ENCODE data around the gene LETM1. TPM values are rescaled to one million over a fixed set of nuclear protein-coding genes. Genes with fewer than 3 reads are reported as not detected.

Gene LETM1
- total and polyA plus RNA-seq, 2 of the 8 experiments (the other 6 are each of a cell fraction or from before 2014, with no cell fraction given): 19.8 to 50.1 TPM

GRCh38 chr4:1793496-1793840, 62.5 kb downstream of the LETM1 start:
- WGBS, 2 experiments (ENCODE audit: extremely low coverage in 1 of 2, insufficient coverage in 1 of 2, insufficient read length in 1 of 2, insufficient replicate concordance in 2 of 2, low coverage in 1 of 2, low lambda C conversion rate in 2 of 2, missing lambda C conversion rate in 1 of 2): no CpG with 5 or more reads among the region's 44 CpGs
- Histone ChIP-seq H3K27ac (ENCODE audit: low read depth, low read length) (no peak overlapping the region), H2BK12ac (ENCODE audit: low read depth, low read length) (no peak overlapping the region), H2BK5ac (ENCODE audit: low read depth, low read length) (no peak overlapping the region), H3K9ac (replicated peaks in 1 of 4; ENCODE audit: extremely low read depth in 1 of 4, low read depth in 3 of 4, low read length in 3 of 4) (peak overlapping the region in 1 of 4 experiments; percentile 86; a peak in 2 of 7 replicates), H3K4me2 (ENCODE audit: insufficient read depth in 1 of 2, low read depth in 2 of 2, low read length in 2 of 2) (peak overlapping the region; percentile 66 to 91; a peak in 3 of 4 replicates), H3K23me2 (ENCODE audit: low read depth, low read length) (peaks cover 17% of the 10 kb centered on the region; the same call in 1 of the 2 replicates), H3K56ac (replicated peaks; ENCODE audit: insufficient read length, low read depth, low read length) (no peak overlapping the region), H3K4ac (replicated peaks; ENCODE audit: insufficient read length, low read depth, low read length) (no peak overlapping the region), H4K8ac (ENCODE audit: extremely low read depth, insufficient read depth, low read length) (0 out of 2 replicates have a peak overlapping the region, but pooled peaks have one; percentile 38), H2BK15ac (ENCODE audit: low read length) (no peak overlapping the region), H3K18ac (ENCODE audit: extremely low read depth, low read length) (no peak overlapping the region), H3K79me1 (ENCODE audit: low read depth, low read length) (peaks cover 7% of the 10 kb centered on the region; the same call in 1 of the 2 replicates), H3K9me3 (ENCODE audit: insufficient read depth in 2 of 2, low read depth in 1 of 2, low read length in 1 of 2) (no peaks in the 10 kb centered on the region), H2BK20ac (ENCODE audit: low read length) (no peak overlapping the region), H4K5ac (ENCODE audit: insufficient read length, low read depth, low read length) (no peak overlapping the region), H3K23ac (ENCODE audit: insufficient read length) (no peak overlapping the region), H3K4me1 (replicated peaks in 1 of 4; ENCODE audit: control insufficient read depth in 3 of 4, insufficient read depth in 4 of 4, low read length in 3 of 4) (peaks cover 0 to 19% (median 9%) of the 10 kb centered on the region in 4 experiments; a peak in 6 of 7 replicates), H3K4me3 (ENCODE audit: extremely low read depth in 1 of 4, insufficient read depth in 2 of 4, low read depth in 3 of 4, low read length in 4 of 4) (peak overlapping the region; percentile 55 to 71 (median 64); a peak in 6 of 8 replicates), H4K20me1 (replicated peaks in 1 of 2; ENCODE audit: control insufficient read depth in 1 of 2, insufficient read depth in 2 of 2, low read length in 2 of 2) (peaks cover 6 to 13% of the 10 kb centered on the region in 2 experiments), H2AK5ac (ENCODE audit: low read depth, low read length) (no peak overlapping the region), H2BK120ac (replicated peaks; ENCODE audit: low read depth, low read length) (no peak overlapping the region), H3K27me3 (replicated peaks in 1 of 4; ENCODE audit: control insufficient read depth in 3 of 4, extremely low read depth in 1 of 4, insufficient read depth in 3 of 4, low read length in 3 of 4) (peaks cover 5 to 44% (median 36%) of the 10 kb centered on the region in 4 experiments), H3K36me3 (ENCODE audit: control insufficient read depth in 2 of 4, insufficient read depth in 4 of 4, low read length in 3 of 4) (no peaks in the 10 kb centered on the region; a peak in 1 of 8 replicates), H2AFZ (ENCODE audit: low read length) (no peak overlapping the region), H3K79me2 (ENCODE audit: control insufficient read depth in 1 of 2, insufficient read depth in 2 of 2, low read length in 2 of 2) (peaks cover 0 to 5% of the 10 kb centered on the region in 2 experiments; a peak in 1 of 4 replicates), H3K14ac (ENCODE audit: insufficient read length) (no peak overlapping the region), H4K91ac (replicated peaks; ENCODE audit: insufficient read length, low read length) (no peak overlapping the region)
- TF ChIP-seq CTCF (IDR thresholded peaks at IDR 0.05; ENCODE audit: control extremely low read depth in 1 of 3, insufficient read depth in 1 of 3, low read depth in 1 of 3, low read length in 3 of 3): no peak
- no peak for TF ChIP-seq SUZ12 (IDR thresholded peaks at IDR 0.05; ENCODE audit: low read length)
- no peak for TF ChIP-seq GABPA (IDR thresholded peaks at IDR 0.05; ENCODE audit: borderline replicate concordance, insufficient read depth, low read length)
- peak; percentile 55 for TF ChIP-seq KDM4A (IDR thresholded peaks at IDR 0.05; ENCODE audit: low read depth, low read length, severe bottlenecking)
- TF ChIP-seq BACH1 (IDR thresholded peaks at IDR 0.05; ENCODE audit: low read length): no peak
- ChIA-PET POLR2A (ENCODE audit: partially characterized antibody) (interaction anchor here (0.9 to 11.0 kb wide), 12 partner anchors 11 to 81 kb away, joined by 3 to 170 read pairs (median 5); partner anchors contain the start of genes SLBP, TACC3 and TMEM129), CTCF (ENCODE audit: partially characterized antibody) (interaction anchor here (1.0 to 71.2 kb wide), 4 partner anchors 9 to 28 kb away, joined by 3 to 2507 read pairs (median 10); no protein-coding TSS in a partner anchor)
- no peak for FAIRE-seq
- DNase-seq (ENCODE audit: low read depth in 1 of 2, low spot score in 2 of 2): no peak
